Amygdala (tissue), 56 donors: ENCODE measurements around the gene SETMAR.

ENCODE experiments used
- DNase-seq, 56 donors: peaks; one replicate each; lab custom pipeline; 2025; lab: John Stamatoyannopoulos, UW

SETMAR gene

GRCh38 chr3:4343258-4343657 is 40.1 kb downstream of the SETMAR start:
- no peak for DNase-seq

- peak in 17 of 56 donors; percentile 0 to 58 (median 12) for DNase-seq
Observed at GRCh38 chr3:4350789-4351163, 47.6 kb downstream of the SETMAR start.

- no peak for DNase-seq
Observed at GRCh38 chr3:4351164-4351855, 48.1 kb downstream of the SETMAR start.

GRCh38 chr3:4351872-4352271 is 48.7 kb downstream of the SETMAR start:
- DNase-seq, result no peak

- DNase-seq, result peak in 5 of 56 donors; percentile 1 to 23 (median 12)
Observed at GRCh38 chr3:4355401-4356219, 52.4 kb downstream of the SETMAR start.

GRCh38 chr3:4356220-4356540 is 53.0 kb downstream of the SETMAR start:
- DNase-seq, result no peak

GRCh38 chr3:4356546-4357410 is 53.6 kb downstream of the SETMAR start:
- no peak for DNase-seq

GRCh38 chr3:4358273-4358672 is 55.1 kb downstream of the SETMAR start:
- DNase-seq, result no peak

GRCh38 chr3:4359805-4360502 is 56.8 kb downstream of the SETMAR start:
- no peak for DNase-seq

GRCh38 chr3:4360817-4361216 is 57.6 kb downstream of the SETMAR start:
- no peak for DNase-seq

GRCh38 chr3:4362523-4362922 is 59.4 kb downstream of the SETMAR start:
- DNase-seq, result no peak
